Measurements from ENCODE around the gene TMEM132D.

TMEM132D gene

DNA sequence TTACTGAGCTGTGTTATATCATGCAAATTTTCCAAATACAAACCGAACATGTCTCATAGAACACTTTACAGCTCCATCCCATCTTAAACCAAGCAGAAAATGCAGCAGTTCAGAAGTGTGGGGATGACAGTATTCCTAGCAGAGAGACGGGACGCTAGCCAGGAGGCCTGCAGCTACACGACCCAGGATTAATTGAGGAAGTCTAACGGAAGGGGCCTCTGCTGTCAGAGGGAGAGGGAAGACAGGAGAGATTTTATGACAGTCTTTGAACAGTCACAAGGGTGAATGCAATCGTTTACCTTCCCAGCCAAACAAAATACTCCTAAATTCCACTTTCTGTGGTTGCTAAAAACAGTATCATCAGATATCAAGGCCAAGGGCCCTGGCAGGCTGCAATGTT lies 261.9 kb downstream of the TMEM132D start:
- Histone ChIP-seq H3K27ac (no peak overlapping the region), H3K4me3 (IDR thresholded peaks at IDR 0.05; ENCODE audit: insufficient read depth, low read depth, low read length) (no peak overlapping the region), H3K4me1 (ENCODE audit: low read depth, poor library complexity, severe bottlenecking) (no peaks in the 10 kb centered on the region), H3K9ac (no peak overlapping the region), H3K79me2 (ENCODE audit: insufficient read depth, low read depth) (no peaks in the 10 kb centered on the region), H3K4me2 (no peak overlapping the region), H3K27me3 (ENCODE audit: insufficient read depth, low read depth) (no peaks in the 10 kb centered on the region), H3K36me3 (ENCODE audit: insufficient read depth) (no peaks in the 10 kb centered on the region), H4K20me1 (ENCODE audit: insufficient read depth) (no peaks in the 10 kb centered on the region), H2AFZ (ENCODE audit: low read depth) (no peak overlapping the region)
- TF ChIP-seq, protein P1, sequence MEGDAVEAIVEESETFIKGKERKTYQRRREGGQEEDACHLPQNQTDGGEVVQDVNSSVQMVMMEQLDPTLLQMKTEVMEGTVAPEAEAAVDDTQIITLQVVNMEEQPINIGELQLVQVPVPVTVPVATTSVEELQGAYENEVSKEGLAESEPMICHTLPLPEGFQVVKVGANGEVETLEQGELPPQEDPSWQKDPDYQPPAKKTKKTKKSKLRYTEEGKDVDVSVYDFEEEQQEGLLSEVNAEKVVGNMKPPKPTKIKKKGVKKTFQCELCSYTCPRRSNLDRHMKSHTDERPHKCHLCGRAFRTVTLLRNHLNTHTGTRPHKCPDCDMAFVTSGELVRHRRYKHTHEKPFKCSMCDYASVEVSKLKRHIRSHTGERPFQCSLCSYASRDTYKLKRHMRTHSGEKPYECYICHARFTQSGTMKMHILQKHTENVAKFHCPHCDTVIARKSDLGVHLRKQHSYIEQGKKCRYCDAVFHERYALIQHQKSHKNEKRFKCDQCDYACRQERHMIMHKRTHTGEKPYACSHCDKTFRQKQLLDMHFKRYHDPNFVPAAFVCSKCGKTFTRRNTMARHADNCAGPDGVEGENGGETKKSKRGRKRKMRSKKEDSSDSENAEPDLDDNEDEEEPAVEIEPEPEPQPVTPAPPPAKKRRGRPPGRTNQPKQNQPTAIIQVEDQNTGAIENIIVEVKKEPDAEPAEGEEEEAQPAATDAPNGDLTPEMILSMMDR (conservative IDR thresholded peaks at IDR 0.05; ENCODE audit: low read depth, low read length) = no peak

DNA sequence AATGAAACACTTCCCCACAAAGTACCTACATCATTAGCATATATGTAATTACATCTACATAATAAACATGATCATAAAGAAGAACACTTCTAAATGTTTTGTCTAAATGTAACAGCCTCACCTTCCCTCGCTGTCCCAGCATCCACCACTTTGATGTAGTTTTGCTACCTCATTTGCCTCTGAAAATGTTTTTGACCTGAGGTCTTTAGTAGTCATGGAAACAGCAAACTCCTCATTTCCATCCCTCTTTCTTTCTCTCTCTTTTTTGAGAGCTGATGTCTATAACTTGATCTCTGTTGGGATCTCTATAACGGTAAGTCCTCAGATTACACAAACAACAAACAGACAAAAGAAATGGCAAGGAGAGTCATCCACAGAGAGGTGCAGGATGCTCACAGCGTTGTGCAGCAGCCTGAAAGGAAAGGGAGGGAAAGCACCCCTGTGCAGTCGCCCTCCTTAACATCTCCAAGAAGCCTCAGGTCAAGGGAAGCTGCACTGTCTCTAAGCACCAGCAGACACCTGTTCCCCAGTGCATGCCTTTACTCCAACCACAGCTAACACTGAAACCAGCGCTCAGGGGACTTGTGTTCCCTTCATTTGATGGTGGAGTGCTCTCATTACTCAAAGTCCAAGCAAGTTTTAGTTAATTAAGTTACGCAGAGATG lies 268.7 kb downstream of the TMEM132D start:
- H3K4me1 ChIP-seq (ENCODE audit: low read depth, poor library complexity, severe bottlenecking) = peaks cover 23% of the 10 kb centered on the region

DNA sequence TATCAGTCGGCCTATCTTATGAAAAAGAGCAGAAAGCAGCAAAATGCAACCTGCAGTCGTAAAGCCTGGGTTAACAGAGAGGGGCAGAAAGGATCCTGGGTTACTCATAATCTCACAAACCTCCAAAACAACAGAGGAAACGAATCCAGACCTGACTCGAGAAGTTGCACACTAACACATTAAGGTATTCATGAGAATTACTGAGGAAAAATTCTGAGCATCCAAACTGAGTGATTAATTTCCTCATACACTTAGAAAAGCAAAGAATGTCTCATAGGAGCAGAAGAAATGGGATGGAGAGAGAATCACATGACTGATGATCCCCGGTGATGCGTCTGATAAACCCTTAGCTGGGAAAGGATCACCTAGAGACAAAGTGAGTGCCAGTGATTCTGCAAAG lies 272.5 kb downstream of the TMEM132D start:
- H3K4me2 ChIP-seq = no peak overlapping the region
- no peaks in the 10 kb centered on the region for H3K79me2 ChIP-seq (ENCODE audit: insufficient read depth, low read depth)
- H3K27ac ChIP-seq = no peak overlapping the region
- peaks cover 23% of the 10 kb centered on the region for H3K4me1 ChIP-seq (ENCODE audit: low read depth, poor library complexity, severe bottlenecking)
- TF ChIP-seq, protein P1 (conservative IDR thresholded peaks at IDR 0.05; ENCODE audit: low read depth, low read length) = no peak
- no peak overlapping the region for H3K4me3 ChIP-seq (IDR thresholded peaks at IDR 0.05; ENCODE audit: insufficient read depth, low read depth, low read length)
- no peaks in the 10 kb centered on the region for H3K27me3 ChIP-seq (ENCODE audit: insufficient read depth, low read depth)
- H4K20me1 ChIP-seq (ENCODE audit: insufficient read depth) = no peaks in the 10 kb centered on the region
- no peaks in the 10 kb centered on the region for H3K36me3 ChIP-seq (ENCODE audit: insufficient read depth)
- no peak overlapping the region for H2AFZ ChIP-seq (ENCODE audit: low read depth)
- no peak overlapping the region for H3K9ac ChIP-seq

More for the DNA sequence above, 268.7 kb downstream of the TMEM132D start:
- Histone ChIP-seq H2AFZ (ENCODE audit: low read depth) (peak overlapping the region; percentile 15; the same call in 1 of the 2 replicates), H3K9ac (no peak overlapping the region; the same call in 1 of the 2 replicates), H3K4me2 (peak overlapping the region; percentile 53), H4K20me1 (ENCODE audit: insufficient read depth) (no peaks in the 10 kb centered on the region), H3K27me3 (ENCODE audit: insufficient read depth, low read depth) (no peaks in the 10 kb centered on the region), H3K79me2 (ENCODE audit: insufficient read depth, low read depth) (no peaks in the 10 kb centered on the region), H3K4me3 (IDR thresholded peaks at IDR 0.05; ENCODE audit: insufficient read depth, low read depth, low read length) (no peak overlapping the region), H3K27ac (peak overlapping the region; percentile 17), H3K36me3 (ENCODE audit: insufficient read depth) (no peaks in the 10 kb centered on the region)
- TF ChIP-seq, protein P1 (conservative IDR thresholded peaks at IDR 0.05; ENCODE audit: low read depth, low read length) = no peak

DNA sequence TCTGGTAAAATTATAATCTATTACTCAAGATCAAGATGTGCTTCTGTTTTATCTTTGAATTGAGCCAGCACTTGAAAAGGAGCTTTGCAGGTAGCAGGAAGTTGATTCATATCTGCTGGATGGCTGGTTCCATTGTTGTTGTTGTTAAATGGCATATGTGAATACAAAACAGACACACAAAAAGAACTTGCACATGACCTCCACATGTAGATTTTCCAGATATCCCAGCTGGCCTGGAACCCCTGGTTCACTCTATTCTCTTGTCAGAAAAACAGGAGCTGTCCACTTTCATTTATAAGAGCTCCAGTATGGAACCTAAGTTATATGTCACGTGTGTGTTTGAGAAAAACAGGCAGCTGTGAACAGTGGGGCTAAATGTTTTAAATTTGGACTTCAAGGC lies 273.9 kb downstream of the TMEM132D start:
- Histone ChIP-seq H3K27me3 (ENCODE audit: insufficient read depth, low read depth) (no peaks in the 10 kb centered on the region), H3K27ac (no peak overlapping the region), H3K9ac (no peak overlapping the region), H3K36me3 (ENCODE audit: insufficient read depth) (no peaks in the 10 kb centered on the region), H3K4me3 (IDR thresholded peaks at IDR 0.05; ENCODE audit: insufficient read depth, low read depth, low read length) (no peak overlapping the region), H4K20me1 (ENCODE audit: insufficient read depth) (no peaks in the 10 kb centered on the region), H3K4me2 (no peak overlapping the region), H2AFZ (ENCODE audit: low read depth) (no peak overlapping the region), H3K4me1 (ENCODE audit: low read depth, poor library complexity, severe bottlenecking) (peaks cover 10% of the 10 kb centered on the region), H3K79me2 (ENCODE audit: insufficient read depth, low read depth) (no peaks in the 10 kb centered on the region)
- TF ChIP-seq, protein P1 (conservative IDR thresholded peaks at IDR 0.05; ENCODE audit: low read depth, low read length) = no peak
